ENCODE measurements around the gene REC114.

REC114 gene

DNA sequence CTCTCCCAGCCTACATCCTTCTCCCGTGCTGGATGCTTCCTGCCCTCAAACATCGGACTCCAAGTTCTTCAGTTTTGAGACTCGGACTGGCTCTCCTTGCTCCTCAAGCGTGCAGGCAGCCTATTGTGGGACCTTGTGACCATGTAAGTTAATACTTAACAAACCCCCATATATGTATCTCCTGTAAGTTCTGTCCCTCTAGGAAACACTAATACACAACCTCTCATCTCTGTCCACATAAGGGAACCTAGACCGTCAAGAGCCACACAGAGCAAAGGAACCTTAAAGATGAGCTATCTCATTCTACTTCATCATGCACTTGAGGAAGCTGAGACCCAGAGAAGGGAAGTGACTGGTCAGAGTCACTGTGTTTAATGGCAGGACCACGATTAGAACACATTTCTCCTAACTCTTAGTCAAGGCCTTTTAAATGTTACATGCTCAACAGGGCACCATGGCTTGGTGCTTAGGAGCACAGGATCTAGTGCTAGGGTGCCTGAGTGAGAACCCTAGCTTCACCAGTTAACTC is 140.0 kb downstream of the REC114 start:
- no peak overlapping the region for H3K27ac ChIP-seq
- TF ChIP-seq, protein P1, sequence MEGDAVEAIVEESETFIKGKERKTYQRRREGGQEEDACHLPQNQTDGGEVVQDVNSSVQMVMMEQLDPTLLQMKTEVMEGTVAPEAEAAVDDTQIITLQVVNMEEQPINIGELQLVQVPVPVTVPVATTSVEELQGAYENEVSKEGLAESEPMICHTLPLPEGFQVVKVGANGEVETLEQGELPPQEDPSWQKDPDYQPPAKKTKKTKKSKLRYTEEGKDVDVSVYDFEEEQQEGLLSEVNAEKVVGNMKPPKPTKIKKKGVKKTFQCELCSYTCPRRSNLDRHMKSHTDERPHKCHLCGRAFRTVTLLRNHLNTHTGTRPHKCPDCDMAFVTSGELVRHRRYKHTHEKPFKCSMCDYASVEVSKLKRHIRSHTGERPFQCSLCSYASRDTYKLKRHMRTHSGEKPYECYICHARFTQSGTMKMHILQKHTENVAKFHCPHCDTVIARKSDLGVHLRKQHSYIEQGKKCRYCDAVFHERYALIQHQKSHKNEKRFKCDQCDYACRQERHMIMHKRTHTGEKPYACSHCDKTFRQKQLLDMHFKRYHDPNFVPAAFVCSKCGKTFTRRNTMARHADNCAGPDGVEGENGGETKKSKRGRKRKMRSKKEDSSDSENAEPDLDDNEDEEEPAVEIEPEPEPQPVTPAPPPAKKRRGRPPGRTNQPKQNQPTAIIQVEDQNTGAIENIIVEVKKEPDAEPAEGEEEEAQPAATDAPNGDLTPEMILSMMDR (conservative IDR thresholded peaks at IDR 0.05), result no peak

DNA sequence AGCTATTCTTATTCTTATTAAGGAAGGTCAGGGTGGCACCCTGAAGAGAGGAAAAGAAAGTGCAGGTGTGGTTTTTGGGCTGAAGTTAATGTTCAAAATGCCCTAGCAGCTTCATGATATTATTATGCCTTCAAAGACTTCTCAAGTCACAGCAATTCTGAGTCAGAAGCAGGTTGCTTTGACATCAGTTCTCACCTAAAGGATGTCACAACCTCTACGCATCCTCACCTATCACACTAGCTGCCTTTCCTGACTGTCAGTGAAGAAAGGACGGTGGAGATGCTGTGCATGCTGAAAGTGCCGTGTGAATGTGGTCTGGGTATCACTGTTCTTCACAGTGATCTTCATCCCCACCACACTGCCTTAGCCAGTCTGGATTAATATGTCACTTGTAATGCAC is 140.6 kb downstream of the REC114 start:
- H3K27ac ChIP-seq, result no peak overlapping the region
- TF ChIP-seq, protein P1 (conservative IDR thresholded peaks at IDR 0.05), result no peak

DNA sequence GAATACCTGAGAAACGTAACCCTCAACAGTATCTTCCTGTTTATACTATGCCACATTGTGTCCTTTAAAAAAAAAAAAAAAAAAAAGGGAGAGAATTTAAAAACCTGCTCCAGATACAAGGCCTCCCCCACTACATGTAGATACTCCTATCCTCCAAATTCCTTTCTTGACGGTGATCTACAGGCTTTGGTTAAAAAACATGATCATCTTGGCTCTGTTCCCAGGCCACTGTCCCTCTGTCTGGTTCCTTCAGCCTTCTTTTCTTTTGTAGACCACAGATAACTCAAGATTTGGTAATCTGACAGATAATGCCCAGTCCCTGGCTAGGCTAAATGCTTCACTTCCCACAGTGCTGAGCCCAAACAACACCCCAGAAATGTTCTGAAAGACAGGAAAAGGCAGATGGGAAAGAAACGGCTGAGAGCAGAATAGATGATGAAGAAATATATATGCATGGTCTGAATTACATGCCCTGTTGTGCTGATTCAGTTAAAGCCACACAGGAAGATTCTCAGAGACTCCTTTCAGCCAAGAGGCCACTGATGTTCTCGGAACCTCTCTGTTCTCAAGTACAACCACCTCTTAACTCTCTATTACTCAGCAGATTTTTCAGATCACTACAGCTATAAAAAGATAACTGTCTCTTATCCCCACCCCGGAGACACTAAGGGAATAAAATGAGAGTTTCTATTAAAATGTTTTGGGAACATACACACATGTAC is 141.9 kb downstream of the REC114 start:
- H3K27ac ChIP-seq, result no peak overlapping the region
- TF ChIP-seq, protein P1 (conservative IDR thresholded peaks at IDR 0.05), result no peak

DNA sequence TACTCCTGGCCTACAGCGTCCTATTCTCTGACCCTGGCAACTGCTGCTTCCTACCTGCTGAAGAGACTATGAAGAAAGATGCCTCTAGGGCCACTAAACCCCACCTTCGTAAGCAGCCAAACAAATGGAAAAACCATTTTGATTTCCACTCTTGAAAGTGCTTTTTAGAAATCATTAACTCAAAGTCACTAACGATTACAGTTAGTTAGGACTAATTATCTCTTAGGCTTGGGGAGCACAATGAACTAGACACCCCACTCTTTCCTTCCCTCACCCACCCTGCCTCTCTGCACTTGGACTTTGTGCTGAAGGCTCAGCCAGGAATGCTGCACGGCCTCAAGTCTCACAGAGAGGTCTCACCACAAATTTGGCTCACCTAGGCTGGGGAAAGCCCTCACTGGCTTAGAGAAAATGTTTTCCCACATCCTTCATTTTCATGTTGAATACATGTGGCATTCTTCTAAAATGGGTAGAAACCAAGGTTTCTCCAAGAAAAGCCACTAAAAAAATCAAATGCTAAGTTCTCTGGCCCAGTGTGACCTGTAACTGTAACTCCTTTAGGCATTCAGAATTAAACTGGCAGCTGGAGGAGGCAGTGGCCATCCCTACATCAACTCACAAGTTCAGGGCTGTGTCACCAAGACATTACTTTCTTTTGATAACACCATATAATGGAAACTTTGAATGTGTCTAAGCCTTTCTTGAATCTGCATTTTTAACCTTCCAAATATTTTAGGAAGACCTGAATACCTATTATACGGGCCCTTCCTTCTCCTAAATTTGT is 143.1 kb downstream of the REC114 start:
- TF ChIP-seq, protein P1 (conservative IDR thresholded peaks at IDR 0.05), result no peak
- no peak overlapping the region for H3K27ac ChIP-seq

DNA sequence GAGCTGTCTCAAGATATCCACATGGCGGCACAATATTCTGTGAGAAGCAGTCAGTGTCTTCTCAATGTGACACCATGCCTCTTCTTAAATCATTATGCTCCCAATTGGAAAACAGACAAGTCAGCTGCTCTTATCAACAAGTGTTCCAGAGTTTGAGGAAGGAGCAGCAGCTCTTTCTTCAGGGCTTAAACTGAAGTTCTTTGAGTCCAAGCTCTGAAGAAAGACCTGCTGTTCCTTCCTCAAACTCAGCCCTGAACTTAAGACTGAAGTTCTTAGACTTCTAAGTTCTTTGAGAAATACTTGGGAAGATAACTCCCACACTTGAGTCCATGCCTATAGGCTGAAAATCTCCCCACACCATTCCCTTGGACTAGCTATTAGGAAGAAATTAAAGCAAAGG is 146.8 kb downstream of the REC114 start:
- TF ChIP-seq, protein P1 (conservative IDR thresholded peaks at IDR 0.05), result no peak
- no peak overlapping the region for H3K27ac ChIP-seq

DNA sequence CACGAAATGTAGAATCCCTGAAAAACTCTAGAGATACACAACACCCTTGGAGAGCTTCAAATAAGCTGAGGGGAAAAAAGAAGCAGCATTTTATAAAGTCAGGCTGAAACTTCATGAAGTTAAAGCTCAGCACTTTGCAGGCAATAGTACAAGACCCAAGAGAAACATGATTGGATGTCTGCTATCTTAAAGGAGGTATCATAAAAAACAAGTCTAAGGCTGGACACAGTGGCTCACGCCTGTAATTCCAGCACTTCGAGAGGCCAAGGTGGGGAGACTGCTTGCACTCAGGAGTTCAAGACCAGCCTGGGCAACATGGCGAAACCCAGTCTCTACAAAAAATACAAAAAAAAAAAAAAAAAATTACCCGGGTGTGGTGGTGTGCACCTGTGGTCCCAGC is 147.3 kb downstream of the REC114 start:
- H3K27ac ChIP-seq, result no peak overlapping the region
- TF ChIP-seq, protein P1 (conservative IDR thresholded peaks at IDR 0.05), result no peak

DNA sequence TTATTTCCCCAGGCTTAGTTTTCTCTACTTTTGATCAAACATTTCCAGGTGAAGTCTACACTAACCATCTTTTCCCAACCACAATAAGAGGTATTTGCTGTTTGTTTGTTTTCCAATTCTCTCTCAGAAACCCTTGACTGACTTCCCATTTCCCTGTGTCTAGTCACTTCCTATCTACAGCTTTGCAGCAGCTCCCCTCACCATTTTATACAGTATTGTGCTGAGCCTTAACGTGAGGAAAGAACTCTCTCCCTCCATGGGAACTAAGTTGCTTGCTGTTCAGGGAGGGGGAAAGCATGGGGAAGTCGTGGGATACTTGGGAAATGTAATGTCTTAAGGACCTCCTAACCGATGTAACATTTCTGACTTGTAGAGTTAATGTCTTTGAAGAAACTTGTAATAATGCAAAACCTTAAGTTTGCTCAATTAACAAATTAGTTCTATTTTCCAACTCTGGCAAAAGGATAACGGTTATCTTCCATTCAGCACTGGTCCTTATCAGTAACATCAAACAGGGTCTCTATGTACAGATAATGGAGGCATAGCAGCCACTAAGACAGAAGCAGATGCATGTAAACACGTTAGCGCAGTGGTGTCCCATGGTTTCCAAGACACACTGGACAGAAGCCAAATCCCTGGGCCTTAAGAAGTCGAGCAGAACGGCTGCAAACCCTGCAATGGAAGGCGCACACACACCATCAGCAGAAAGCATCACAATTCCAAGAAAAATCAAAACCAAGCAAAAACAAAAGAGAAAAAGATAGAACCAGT is 150.5 kb downstream of the REC114 start:
- peak overlapping the region; percentile 20; the same call in 1 of the 2 replicates for H3K27ac ChIP-seq
- TF ChIP-seq, protein P1 (conservative IDR thresholded peaks at IDR 0.05), result no peak
